ENCODE results near the gene RASA2.

DNA sequence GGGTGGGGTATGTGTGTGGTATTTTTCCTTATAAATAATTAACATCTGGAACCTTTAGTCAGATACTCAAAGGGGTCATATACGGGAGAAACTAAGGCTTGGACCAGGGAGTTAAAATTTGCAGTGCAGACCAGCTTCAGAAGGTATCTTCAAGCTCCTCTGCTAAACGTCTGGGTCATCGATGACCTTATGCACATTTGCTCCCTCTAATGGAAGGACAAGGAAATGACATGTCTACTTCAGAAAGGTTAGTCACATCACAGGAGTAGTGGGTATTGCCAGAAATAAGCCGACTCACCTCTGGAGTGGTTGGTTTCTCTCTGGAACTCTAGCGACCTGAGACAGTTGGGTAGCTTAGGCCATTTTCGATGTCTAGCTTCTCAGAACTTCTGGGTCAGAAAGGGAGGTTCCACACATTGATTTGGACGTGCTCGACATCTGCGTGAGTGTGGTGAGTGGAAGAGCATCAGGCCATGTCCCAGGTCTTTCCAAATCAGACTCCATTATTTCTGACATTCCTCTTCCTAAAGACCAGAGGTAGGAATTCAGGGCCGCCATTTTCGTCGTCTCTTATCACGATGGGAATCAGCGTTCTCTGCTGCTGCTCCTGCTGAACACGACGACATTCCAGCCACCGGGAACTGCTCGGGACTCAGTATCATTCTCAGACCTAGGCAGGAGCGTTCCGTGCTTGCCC, 31.8 kb upstream of the RASA2 start:
- TF ChIP-seq POLR2AphosphoS5 (IDR thresholded peaks at IDR 0.05; ENCODE audit: borderline replicate concordance, low read depth, low read length): no peak
- TF ChIP-seq EZH2 (IDR thresholded peaks at IDR 0.05): no peak

All from SK-N-MC (cell line).